GM13976 (cell line): ENCODE measurements around the gene TMC3.

Source experiments
- DNase-seq: peaks from one replicate; pipeline ENCODE4 v3.0.0; 2012; ENCODE audit warnings: low spot score
- in situ Hi-C: fragments of 300-500 bp; cut with MboI; formaldehyde crosslinking; loops from one replicate; pipeline ENCODE4 v1.12.0; 2022; ENCODE audit warnings: low sequenced_read_pairs, mixed read lengths, inconsistent platforms; ENCODE audit not compliant: unreplicated experiment
- TF ChIP-seq, protein P1 (sequence below): IDR thresholded peaks from 2 replicates; pipeline ENCODE4 v1.5.1; 2012; ENCODE audit warnings: borderline replicate concordance, mild to moderate bottlenecking; ENCODE audit not compliant: insufficient read depth; ENCODE audit errors: extremely low read depth, missing control alignments, control extremely low read depth

TMC3 gene

DNA sequence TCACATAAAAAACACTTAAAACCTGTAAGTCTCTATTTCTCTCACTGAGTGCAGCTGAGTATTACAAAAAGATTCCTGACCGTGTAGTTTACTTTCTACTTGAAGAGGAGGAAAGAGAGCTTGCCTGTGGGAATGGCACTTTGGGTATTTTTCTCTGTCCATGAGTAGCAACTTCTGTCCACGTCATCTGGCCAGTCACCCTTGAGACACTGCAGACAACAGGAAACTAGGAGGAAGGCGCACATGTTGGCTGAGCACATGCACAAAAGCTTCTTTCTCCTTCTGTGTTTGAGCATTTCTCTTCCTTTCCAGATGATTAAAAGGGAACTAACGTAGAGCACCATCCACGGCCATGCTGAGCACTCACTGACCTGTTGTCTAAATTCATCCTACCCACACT is 69.8 kb downstream of the TMC3 start:
- TF ChIP-seq, protein P1, sequence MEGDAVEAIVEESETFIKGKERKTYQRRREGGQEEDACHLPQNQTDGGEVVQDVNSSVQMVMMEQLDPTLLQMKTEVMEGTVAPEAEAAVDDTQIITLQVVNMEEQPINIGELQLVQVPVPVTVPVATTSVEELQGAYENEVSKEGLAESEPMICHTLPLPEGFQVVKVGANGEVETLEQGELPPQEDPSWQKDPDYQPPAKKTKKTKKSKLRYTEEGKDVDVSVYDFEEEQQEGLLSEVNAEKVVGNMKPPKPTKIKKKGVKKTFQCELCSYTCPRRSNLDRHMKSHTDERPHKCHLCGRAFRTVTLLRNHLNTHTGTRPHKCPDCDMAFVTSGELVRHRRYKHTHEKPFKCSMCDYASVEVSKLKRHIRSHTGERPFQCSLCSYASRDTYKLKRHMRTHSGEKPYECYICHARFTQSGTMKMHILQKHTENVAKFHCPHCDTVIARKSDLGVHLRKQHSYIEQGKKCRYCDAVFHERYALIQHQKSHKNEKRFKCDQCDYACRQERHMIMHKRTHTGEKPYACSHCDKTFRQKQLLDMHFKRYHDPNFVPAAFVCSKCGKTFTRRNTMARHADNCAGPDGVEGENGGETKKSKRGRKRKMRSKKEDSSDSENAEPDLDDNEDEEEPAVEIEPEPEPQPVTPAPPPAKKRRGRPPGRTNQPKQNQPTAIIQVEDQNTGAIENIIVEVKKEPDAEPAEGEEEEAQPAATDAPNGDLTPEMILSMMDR: no peak
- in situ Hi-C loops: no loop called here
- DNase-seq: no peak

DNA sequence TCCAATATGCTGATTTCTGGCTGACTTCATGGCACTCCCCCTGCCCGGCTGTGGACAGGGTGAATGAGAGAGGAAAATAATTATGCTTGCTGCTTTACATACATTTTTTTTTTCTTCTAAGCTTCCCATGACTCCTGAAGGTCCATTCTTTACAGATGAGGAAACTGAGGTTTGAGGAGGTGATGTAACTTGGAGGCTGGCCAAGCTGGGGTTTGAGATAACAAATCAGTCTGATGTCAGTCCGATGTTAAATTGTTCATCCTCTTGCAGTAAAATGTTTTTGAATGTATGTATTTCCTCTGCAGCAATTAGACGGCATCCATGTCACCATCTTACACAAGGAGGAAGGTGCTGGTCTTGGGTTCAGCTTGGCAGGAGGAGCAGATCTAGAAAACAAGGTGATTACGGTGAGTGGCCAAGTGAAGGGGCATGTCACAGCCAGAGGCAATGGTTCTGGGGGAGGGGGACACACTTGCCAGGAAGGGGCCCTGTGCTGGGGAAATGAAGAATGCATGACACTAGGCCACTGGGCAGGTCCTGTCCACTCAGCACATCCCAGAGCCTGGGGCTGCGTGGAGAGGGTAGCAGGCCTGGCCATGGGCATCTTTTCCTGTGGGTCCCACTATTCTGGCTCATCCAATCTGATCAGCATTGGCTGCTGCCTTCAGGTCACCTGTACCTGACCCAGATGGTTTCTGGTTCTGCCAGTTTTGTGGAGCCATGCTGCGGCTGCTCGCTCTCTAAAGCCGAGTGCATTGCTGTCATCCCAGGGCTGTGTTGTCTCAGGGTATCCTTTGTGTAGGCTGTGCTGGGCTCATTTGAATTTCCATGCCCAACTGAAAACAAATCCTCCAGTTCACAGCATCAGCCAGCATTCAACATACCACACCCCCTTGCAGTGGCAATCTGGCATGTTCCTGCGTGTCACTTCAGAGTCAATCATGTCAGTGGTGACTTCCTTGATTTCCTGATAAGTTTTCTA is 70.5 kb downstream of the TMC3 start:
- TF ChIP-seq, protein P1: no peak
- in situ Hi-C loops: no loop called here
- DNase-seq: no peak

- TF ChIP-seq, protein P1: no peak
- DNase-seq: no peak
- in situ Hi-C loops: no loop called here
Measured at GRCh38 chr15:81302701-81303109, 71.3 kb downstream of the TMC3 start.

GRCh38 chr15:81301815-81302399 is 72.1 kb downstream of the TMC3 start:
- peak; percentile 63 for DNase-seq
- in situ Hi-C loops: no loop called here
- TF ChIP-seq, protein P1: no peak

- TF ChIP-seq, protein P1: no peak
- DNase-seq: no peak
- in situ Hi-C loops: no loop called here
Measured at GRCh38 chr15:81301385-81301784, 72.6 kb downstream of the TMC3 start.

DNA sequence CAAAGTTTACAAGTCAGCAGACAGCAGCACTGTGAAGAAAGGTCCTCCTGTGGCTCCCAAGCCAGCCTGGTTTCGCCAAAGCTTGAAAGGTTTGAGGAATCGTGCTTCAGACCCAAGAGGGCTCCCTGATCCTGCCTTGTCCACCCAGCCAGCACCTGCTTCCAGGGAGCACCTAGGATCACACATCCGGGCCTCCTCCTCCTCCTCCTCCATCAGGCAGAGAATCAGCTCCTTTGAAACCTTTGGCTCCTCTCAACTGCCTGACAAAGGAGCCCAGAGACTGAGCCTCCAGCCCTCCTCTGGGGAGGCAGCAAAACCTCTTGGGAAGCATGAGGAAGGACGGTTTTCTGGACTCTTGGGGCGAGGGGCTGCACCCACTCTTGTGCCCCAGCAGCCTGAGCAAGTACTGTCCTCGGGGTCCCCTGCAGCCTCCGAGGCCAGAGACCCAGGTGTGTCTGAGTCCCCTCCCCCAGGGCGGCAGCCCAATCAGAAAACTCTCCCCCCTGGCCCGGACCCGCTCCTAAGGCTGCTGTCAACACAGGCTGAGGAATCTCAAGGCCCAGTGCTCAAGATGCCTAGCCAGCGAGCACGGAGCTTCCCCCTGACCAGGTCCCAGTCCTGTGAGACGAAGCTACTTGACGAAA is 74.3 kb downstream of the TMC3 start:
- TF ChIP-seq, protein P1: no peak
- DNase-seq: no peak
- in situ Hi-C loops: no loop called here
